GM12878 (cell line): ENCODE measurements around the gene EIF3A. TPM values are rescaled to one million over a fixed set of nuclear protein-coding genes. Genes with fewer than 3 reads are reported as not detected.

ENCODE experiments used
- ATAC-seq: fragments of 200-7000 bp; cut with Tn5 transposase; 3 replicates; pipeline ENCODE4 v1.9.1; 2020; ENCODE audit warnings: mild to moderate bottlenecking, moderate library complexity
- BruUV-seq: library from RNA; stranded (reverse); fragments of 400-500 nt; replicated peaks from 2 replicates; lab custom pipeline; 2021; lab: Mats Ljungman, UMichigan
- CTCF ChIA-PET: fragments of 300-600 bp; sonication (Branson Sonifier 250); formaldehyde crosslinking; extraction: SDS; loops from one replicate; lab custom pipeline; 2021; ENCODE audit warnings: inconsistent platforms; lab: Yijun Ruan, JAX
- POLR2A ChIA-PET: fragments of 350-600 bp; formaldehyde crosslinking; extraction: SDS; loops from one replicate; lab custom pipeline; 2021; ENCODE audit warnings: inconsistent platforms; lab: Charles Lee
- RAD21 ChIA-PET: fragments of 300-600 bp; sonication (Branson Sonifier 250); formaldehyde crosslinking; loops from one replicate; lab custom pipeline; 2023; ENCODE audit warnings: antibody characterized with exemption; ENCODE audit not compliant: unreplicated experiment; lab: Charles Lee
- SMC1A ChIA-PET: fragments of 300-600 bp; sonication (Branson Sonifier 250); formaldehyde crosslinking; loops from one replicate; lab custom pipeline; 2023; ENCODE audit not compliant: unreplicated experiment, uncharacterized antibody; lab: Charles Lee
- DNase-seq: peaks from one replicate; pipeline ENCODE4 v3.0.0-alpha.2; 2011; ENCODE audit warnings: low read depth, low spot score
- FAIRE-seq: peaks from 3 replicates; lab custom pipeline; 2011; peaks lifted over from hg19 to GRCh38; lab: Jason Lieb, UNC
- H2AFZ ChIP-seq: 2 replicates; pipeline ENCODE4 v1.6.0; 2011; ENCODE audit warnings: low read depth, low read length, control low read depth; ENCODE audit not compliant: control insufficient read depth
- H3K27ac ChIP-seq: 2 replicates; pipeline ENCODE4 v1.5.1; 2011; ENCODE audit warnings: control low read depth; ENCODE audit not compliant: control insufficient read depth, insufficient read depth
- H3K27me3 ChIP-seq, 2 experiments: replicated peaks in 1 of 2; 2 replicates each; pipeline versions ENCODE4 v1.6.0 to v1.6.1; 2011; ENCODE audit warnings: low read length in 1 of 2; ENCODE audit not compliant: control insufficient read depth in 2 of 2, insufficient read depth in 2 of 2
- H3K36me3 ChIP-seq, 2 experiments: 2 replicates each; pipeline ENCODE4 v1.5.1; 2011; ENCODE audit warnings: low read length in 1 of 2; ENCODE audit not compliant: control insufficient read depth in 2 of 2, insufficient read depth in 2 of 2
- H3K4me1 ChIP-seq: 2 replicates; pipeline ENCODE4 v1.6.1; 2011; ENCODE audit warnings: mild to moderate bottlenecking, low read length, moderate library complexity, mixed read lengths; ENCODE audit not compliant: control insufficient read depth, insufficient read depth
- H3K4me2 ChIP-seq: 2 replicates; pipeline ENCODE4 v1.6.0; 2011; ENCODE audit warnings: control low read depth; ENCODE audit not compliant: control insufficient read depth, insufficient read depth
- H3K4me3 ChIP-seq: fragments of 200-600 bp; sonication (generic); 2 replicates; pipeline ENCODE4 v1.5.1; 2016
- H3K79me2 ChIP-seq: 2 replicates; pipeline ENCODE4 v1.6.0; 2011; ENCODE audit warnings: low read length; ENCODE audit not compliant: control insufficient read depth, insufficient read depth
- H3K9ac ChIP-seq: 2 replicates; pipeline ENCODE4 v1.8.0; 2011; ENCODE audit warnings: low read length, control low read depth, mixed read lengths; ENCODE audit not compliant: control insufficient read depth, insufficient read depth
- H3K9me3 ChIP-seq: replicated peaks from 3 replicates; pipeline ENCODE4 v1.5.1; 2011; ENCODE audit warnings: mild to moderate bottlenecking, low read length; ENCODE audit not compliant: control insufficient read depth, insufficient read depth
- H4K20me1 ChIP-seq: 2 replicates; pipeline ENCODE4 v1.6.0; 2011; ENCODE audit not compliant: control insufficient read depth, insufficient read depth
- HDGF ChIP-seq: fragments of 450-650 bp; IDR thresholded peaks from 2 replicates; pipeline ENCODE4 v1.6.1; 2016; ENCODE audit warnings: antibody characterized with exemption
- NR2C2 ChIP-seq: IDR thresholded peaks from 2 replicates; pipeline ENCODE4 v1.6.1; 2011; ENCODE audit warnings: borderline replicate concordance, low read depth; ENCODE audit not compliant: control insufficient read depth, insufficient read length
- USF1 ChIP-seq: IDR thresholded peaks from 2 replicates; pipeline ENCODE4 v1.6.1; 2011; ENCODE audit warnings: borderline replicate concordance, low read depth, mild to moderate bottlenecking, moderate library complexity, mixed read lengths, low read length; ENCODE audit not compliant: insufficient read depth; ENCODE audit errors: extremely low read length
- ZNF207 ChIP-seq: fragments of 450-650 bp; IDR thresholded peaks from 2 replicates; pipeline ENCODE4 v1.6.1; 2014; ENCODE audit warnings: antibody characterized with exemption, mild to moderate bottlenecking, borderline replicate concordance
- whole genome bisulfite sequencing: methylation state at CpG from one replicate; pipeline ENCODE4 v1.1.6; 2016; ENCODE audit warnings: low lambda C conversion rate; ENCODE audit not compliant: insufficient replicate concordance, insufficient coverage; ENCODE audit errors: missing lambda C conversion rate; 5-methylcytosine and 5-hydroxymethylcytosine counted together
- in situ Hi-C: fragments of 300-500 bp; cut with MboI; formaldehyde crosslinking; loops from 9 replicates; pipeline ENCODE4 v1.14.3; 2018; ENCODE audit warnings: mixed read lengths
- intact Hi-C: fragments of 100-400 bp; cut with micrococcal nuclease; formaldehyde crosslinking; loops from one replicate; pipeline ENCODE4 v1.14.2; 2022; ENCODE audit not compliant: unreplicated experiment
- polyA plus RNA-seq, 11 experiments: library from polyadenylated mRNA; depleted of rRNA in 4 of 11; unstranded in 6 of 11; stranded (reverse) in 5 of 11; fragments of >200 nt; fragmentation: Nextera tagmentation in 4 of 11; fragmentation: Illumina TruSeq in 1 of 11; extraction: Ambion mirVana in 4 of 11; extraction: Trizol in 1 of 11; gene quantifications; 1 replicate in 1 of 11; 2 replicates in 10 of 11; pipeline versions ENCODE4 v1.2.1 to v1.2.3, GENCODE V29; 2011 to 2016; ENCODE audit warnings: inconsistent platforms in 2 of 11, missing spikeins in 2 of 11, low read depth in 1 of 11
- total RNA-seq, 4 experiments: library from RNA; depleted of rRNA in 3 of 4; stranded (reverse); fragments of >200 nt in 3 of 4; fragmentation: Illumina TruSeq in 1 of 4; extraction: Trizol in 1 of 4; gene quantifications; 2 replicates each; pipeline versions ENCODE4 v1.2.1 to v1.2.3, GENCODE V29; 2013 to 2021

The EIF3A gene
- total and polyA plus RNA-seq, 10 of the 15 experiments (the other 5 are each of a cell fraction or from before 2014, with no cell fraction given): 42.3 to 195 (median 96.3) TPM

- no peak for ATAC-seq
- no peaks in the 10 kb centered on the region; the same call in 2 of the 3 replicates for H3K9me3 ChIP-seq
- no peak overlapping the region for H2AFZ ChIP-seq
- ChIA-PET POLR2A (no interaction called here), CTCF (interaction anchor here (0.6 kb wide), 1 partner anchor 1268 kb away, joined by 4 read pairs; no protein-coding TSS in a partner anchor), RAD21 (no interaction called here)
- no peak overlapping the region for H3K4me2 ChIP-seq
- no peak overlapping the region for H3K4me3 ChIP-seq
- no peaks in the 10 kb centered on the region for H4K20me1 ChIP-seq
- in situ Hi-C loops: no loop called here
- intact Hi-C loops: no loop called here
- no peaks in the 10 kb centered on the region for H3K4me1 ChIP-seq
- H3K9ac ChIP-seq: no peak overlapping the region
- no TSS peak for BruUV-seq
- no peak for DNase-seq
- H3K27me3 ChIP-seq: peaks cover 0 to 1% of the 10 kb centered on the region in 2 experiments; a peak in 1 of 4 replicates
- no peak for TF ChIP-seq HDGF
- TF ChIP-seq USF1: no peak
- no peak for TF ChIP-seq ZNF207
- no peak for TF ChIP-seq NR2C2
- TF ChIP-seq, all 136 proteins: peak for 0
- Histone ChIP-seq H3K27ac (no peak overlapping the region), H3K79me2 (no peaks in the 10 kb centered on the region), H3K36me3 (no peaks in the 10 kb centered on the region)
- WGBS: 28% methylated on average over 7 of the region's 7 CpGs
- FAIRE-seq: no peak
- SMC1A ChIA-PET: no interaction called here
These were observed 76.9 kb downstream of the EIF3A start for GRCh38 chr10:119003572-119004289.
